ENCODE results near the gene CLK2. TPM values are rescaled to one million over a fixed set of nuclear protein-coding genes. Genes with fewer than 3 reads are reported as not detected.

CLK2 gene
- total and polyA plus RNA-seq, 2 of the 8 experiments (the other 6 are each of a cell fraction or from before 2014, with no cell fraction given): 62.2 to 76.0 TPM

DNA sequence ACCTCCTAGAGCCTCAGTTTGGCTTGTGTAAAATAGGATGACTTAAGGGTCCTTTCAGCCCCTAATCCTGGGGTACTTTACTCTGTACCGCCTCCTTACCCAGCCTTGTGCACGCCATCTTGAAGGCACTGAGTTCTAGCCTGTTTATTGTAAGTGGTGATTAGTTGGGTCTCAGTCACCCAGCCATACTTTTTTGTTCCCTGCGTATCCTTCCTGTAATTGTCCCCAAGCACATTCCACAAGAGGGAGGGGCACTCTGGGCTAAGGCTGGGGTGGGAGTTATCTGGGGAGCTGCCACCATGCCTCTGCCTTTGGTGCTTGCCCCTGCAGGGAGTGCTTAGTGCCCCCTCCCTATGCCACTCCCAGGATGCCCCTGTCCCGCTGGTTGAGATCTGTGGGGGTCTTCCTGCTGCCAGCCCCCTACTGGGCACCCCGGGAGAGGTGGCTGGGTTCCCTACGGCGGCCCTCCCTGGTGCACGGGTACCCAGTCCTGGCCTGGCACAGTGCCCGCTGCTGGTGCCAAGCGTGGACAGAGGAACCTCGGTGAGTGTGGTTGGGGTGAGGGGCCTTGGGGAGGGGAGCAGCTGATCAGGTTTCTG is 36.2 kb upstream of the CLK2 start:
- Histone ChIP-seq H2BK20ac (ENCODE audit: low read length) (peak overlapping the region; percentile 15; the same call in 1 of the 2 replicates), H3K4me1 (replicated peaks in 1 of 4; ENCODE audit: control insufficient read depth in 3 of 4, insufficient read depth in 4 of 4, low read length in 3 of 4) (peaks cover 0 to 8% (median 4%) of the 10 kb centered on the region in 4 experiments; a peak in 6 of 7 replicates), H4K5ac (ENCODE audit: insufficient read length, low read depth, low read length) (peak overlapping the region; percentile 77), H3K23ac (ENCODE audit: insufficient read length) (no peak overlapping the region), H4K20me1 (replicated peaks in 1 of 2; ENCODE audit: control insufficient read depth in 1 of 2, insufficient read depth in 2 of 2, low read length in 2 of 2) (peaks cover 5 to 20% of the 10 kb centered on the region in 2 experiments), H2BK12ac (ENCODE audit: low read depth, low read length) (0 out of 2 replicates have a peak overlapping the region, but pooled peaks have one; percentile 32), H2BK15ac (ENCODE audit: low read length) (0 out of 2 replicates have a peak overlapping the region, but pooled peaks have one; percentile 4), H3K23me2 (ENCODE audit: low read depth, low read length) (peaks cover 9% of the 10 kb centered on the region), H3K4me3 (ENCODE audit: extremely low read depth in 1 of 4, insufficient read depth in 2 of 4, low read depth in 3 of 4, low read length in 4 of 4) (peak overlapping the region; percentile 79 to 100 (median 89)), H4K8ac (ENCODE audit: extremely low read depth, insufficient read depth, low read length) (peak overlapping the region; percentile 88), H2BK120ac (replicated peaks; ENCODE audit: low read depth, low read length) (peak overlapping the region; percentile 91), H2AFZ (ENCODE audit: low read length) (no peak overlapping the region), H4K91ac (replicated peaks; ENCODE audit: insufficient read length, low read length) (peak overlapping the region; percentile 77), H3K4ac (replicated peaks; ENCODE audit: insufficient read length, low read depth, low read length) (peak overlapping the region; percentile 93), H3K27me3 (replicated peaks in 1 of 4; ENCODE audit: control insufficient read depth in 3 of 4, extremely low read depth in 1 of 4, insufficient read depth in 3 of 4, low read length in 3 of 4) (no peaks in the 10 kb centered on the region; a peak in 1 of 7 replicates), H3K9me3 (ENCODE audit: insufficient read depth in 2 of 2, low read depth in 1 of 2, low read length in 1 of 2) (no peaks in the 10 kb centered on the region), H3K79me2 (ENCODE audit: control insufficient read depth in 1 of 2, insufficient read depth in 2 of 2, low read length in 2 of 2) (peaks cover 8 to 36% of the 10 kb centered on the region in 2 experiments), H3K56ac (replicated peaks; ENCODE audit: insufficient read length, low read depth, low read length) (peak overlapping the region; percentile 91), H3K79me1 (ENCODE audit: low read depth, low read length) (peaks cover 16% of the 10 kb centered on the region; the same call in 1 of the 2 replicates), H3K9ac (replicated peaks in 1 of 4; ENCODE audit: extremely low read depth in 1 of 4, low read depth in 3 of 4, low read length in 3 of 4) (peak overlapping the region; percentile 82 to 88 (median 85)), H3K18ac (ENCODE audit: extremely low read depth, low read length) (peak overlapping the region; percentile 89), H2AK5ac (ENCODE audit: low read depth, low read length) (peak overlapping the region; percentile 42; the same call in 1 of the 2 replicates), H3K27ac (ENCODE audit: low read depth, low read length) (peak overlapping the region; percentile 65), H3K4me2 (ENCODE audit: insufficient read depth in 1 of 2, low read depth in 2 of 2, low read length in 2 of 2) (peak overlapping the region; percentile 83 to 84), H3K36me3 (ENCODE audit: control insufficient read depth in 2 of 4, insufficient read depth in 4 of 4, low read length in 3 of 4) (peaks cover 3 to 32% (median 16%) of the 10 kb centered on the region in 4 experiments; a peak in 6 of 8 replicates), H3K14ac (ENCODE audit: insufficient read length) (peak overlapping the region; percentile 2), H2BK5ac (ENCODE audit: low read depth, low read length) (peak overlapping the region; percentile 96)
- FAIRE-seq (no peak), DNase-seq (ENCODE audit: low read depth in 1 of 2, low spot score in 2 of 2) (no peak)
- POLR2A ChIA-PET (ENCODE audit: partially characterized antibody): interaction anchor here (0.6 to 1.9 kb wide), 3 partner anchors 12 to 74 kb away, joined by 3 to 12 read pairs (median 6); partner anchors contain the start of genes CLK2 and RUSC1
- WGBS, 2 experiments (ENCODE audit: extremely low coverage in 1 of 2, insufficient coverage in 1 of 2, insufficient read length in 1 of 2, insufficient replicate concordance in 2 of 2, low coverage in 1 of 2, low lambda C conversion rate in 2 of 2, missing lambda C conversion rate in 1 of 2): 63% methylated on average over 11 of the region's 11 CpGs; no CpG with 5 or more reads in 1 of the 2 experiments
- TF ChIP-seq BACH1 (IDR thresholded peaks at IDR 0.05; ENCODE audit: low read length): no peak
- peak; percentile 27; the same call in 1 of the 2 replicates for TF ChIP-seq YY1 (IDR thresholded peaks at IDR 0.05; ENCODE audit: low read depth, low read length)
- CTCF ChIA-PET (ENCODE audit: partially characterized antibody): interaction anchor here (1.4 to 1.8 kb wide), 3 partner anchors 14 to 58 kb away, joined by 4 to 12 read pairs (median 4); no protein-coding TSS in a partner anchor

All from H1 (cell line).